GM12873 (cell line): ENCODE data around the gene CIB1.

Source experiments
- TF ChIP-seq, protein P1 (sequence below): IDR thresholded peaks from 2 replicates; pipeline ENCODE4 v1.5.1; 2012; ENCODE audit warnings: low read depth, mild to moderate bottlenecking, moderate library complexity, low read length, control low read depth; ENCODE audit not compliant: insufficient read depth; ENCODE audit errors: missing control alignments

The CIB1 gene

DNA sequence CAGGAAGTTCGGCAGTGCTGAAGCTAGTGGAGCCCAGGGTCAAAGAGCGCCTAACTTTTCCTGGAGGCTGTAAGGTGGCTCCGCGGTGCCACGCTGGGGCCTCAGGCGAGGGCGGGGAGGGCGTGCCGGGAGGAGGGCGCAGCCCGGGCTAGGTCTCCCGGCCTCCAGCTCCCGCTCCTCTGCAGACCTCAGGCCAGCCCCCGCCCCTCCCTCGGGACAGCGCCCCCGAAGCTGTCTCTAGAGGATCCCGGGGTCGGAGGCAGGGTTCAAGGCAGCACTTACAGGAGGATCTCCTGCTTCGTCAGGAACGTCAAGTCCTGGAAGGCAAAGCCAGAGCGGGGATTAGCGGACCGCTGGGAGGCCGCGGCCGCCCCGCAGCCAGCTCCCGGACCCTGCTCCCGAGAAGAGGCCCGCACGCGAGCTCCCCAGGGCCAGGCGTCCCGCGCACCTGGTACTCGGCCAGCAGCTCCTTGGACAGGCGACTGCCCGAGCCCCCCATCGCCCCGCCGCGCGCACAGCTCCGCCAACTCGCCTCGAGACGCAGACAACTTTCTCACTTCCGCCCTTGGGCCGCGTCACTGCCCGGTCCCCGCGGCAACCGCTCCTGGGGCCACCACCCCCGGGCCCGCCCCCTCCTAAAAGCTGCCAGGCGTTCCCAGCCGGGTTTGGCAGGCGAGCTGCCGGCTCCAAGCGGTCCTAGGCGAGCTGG is at the start of gene CIB1:
Gene CIB1, minus strand, starts transcription at position 555 of the 709 bp plus-strand sequence. Its CDS starts 56 bp downstream, at position 499.
- TF ChIP-seq, protein P1, sequence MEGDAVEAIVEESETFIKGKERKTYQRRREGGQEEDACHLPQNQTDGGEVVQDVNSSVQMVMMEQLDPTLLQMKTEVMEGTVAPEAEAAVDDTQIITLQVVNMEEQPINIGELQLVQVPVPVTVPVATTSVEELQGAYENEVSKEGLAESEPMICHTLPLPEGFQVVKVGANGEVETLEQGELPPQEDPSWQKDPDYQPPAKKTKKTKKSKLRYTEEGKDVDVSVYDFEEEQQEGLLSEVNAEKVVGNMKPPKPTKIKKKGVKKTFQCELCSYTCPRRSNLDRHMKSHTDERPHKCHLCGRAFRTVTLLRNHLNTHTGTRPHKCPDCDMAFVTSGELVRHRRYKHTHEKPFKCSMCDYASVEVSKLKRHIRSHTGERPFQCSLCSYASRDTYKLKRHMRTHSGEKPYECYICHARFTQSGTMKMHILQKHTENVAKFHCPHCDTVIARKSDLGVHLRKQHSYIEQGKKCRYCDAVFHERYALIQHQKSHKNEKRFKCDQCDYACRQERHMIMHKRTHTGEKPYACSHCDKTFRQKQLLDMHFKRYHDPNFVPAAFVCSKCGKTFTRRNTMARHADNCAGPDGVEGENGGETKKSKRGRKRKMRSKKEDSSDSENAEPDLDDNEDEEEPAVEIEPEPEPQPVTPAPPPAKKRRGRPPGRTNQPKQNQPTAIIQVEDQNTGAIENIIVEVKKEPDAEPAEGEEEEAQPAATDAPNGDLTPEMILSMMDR: no peak

DNA sequence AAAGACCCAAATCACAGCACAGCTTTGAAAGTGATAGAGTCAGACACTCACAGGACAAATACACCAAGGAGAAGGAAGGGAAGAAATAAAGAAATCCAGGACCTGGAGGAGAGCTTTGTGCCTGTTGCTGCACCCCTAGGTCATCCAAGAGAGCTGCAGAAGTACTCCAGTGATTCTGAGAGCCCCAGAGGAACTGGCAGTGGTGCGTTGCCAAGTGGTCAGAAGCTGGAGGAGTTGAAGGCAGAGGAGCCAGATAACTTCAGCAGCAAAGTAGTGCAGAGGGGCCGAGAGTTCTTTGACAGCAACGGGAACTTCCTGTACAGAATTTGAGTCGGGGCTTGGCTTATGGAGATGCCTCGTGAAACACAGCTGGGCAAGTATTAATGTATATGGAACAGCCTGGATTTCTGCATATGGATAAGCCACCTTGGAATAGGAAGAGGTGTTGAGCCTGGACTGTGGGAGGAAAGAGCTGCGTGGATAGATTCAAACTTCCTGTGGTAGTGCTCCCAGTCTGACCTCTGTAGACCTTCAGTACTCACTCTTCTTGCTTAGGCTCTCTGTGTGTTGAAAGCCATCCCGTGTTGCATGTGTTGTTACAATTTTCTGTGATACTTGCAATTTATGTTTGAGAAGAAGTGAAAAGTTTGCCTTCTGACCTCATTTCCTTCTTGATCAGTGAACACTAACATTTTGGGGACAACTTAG is 37.9 kb upstream of the CIB1 start:
- TF ChIP-seq, protein P1: no peak

DNA sequence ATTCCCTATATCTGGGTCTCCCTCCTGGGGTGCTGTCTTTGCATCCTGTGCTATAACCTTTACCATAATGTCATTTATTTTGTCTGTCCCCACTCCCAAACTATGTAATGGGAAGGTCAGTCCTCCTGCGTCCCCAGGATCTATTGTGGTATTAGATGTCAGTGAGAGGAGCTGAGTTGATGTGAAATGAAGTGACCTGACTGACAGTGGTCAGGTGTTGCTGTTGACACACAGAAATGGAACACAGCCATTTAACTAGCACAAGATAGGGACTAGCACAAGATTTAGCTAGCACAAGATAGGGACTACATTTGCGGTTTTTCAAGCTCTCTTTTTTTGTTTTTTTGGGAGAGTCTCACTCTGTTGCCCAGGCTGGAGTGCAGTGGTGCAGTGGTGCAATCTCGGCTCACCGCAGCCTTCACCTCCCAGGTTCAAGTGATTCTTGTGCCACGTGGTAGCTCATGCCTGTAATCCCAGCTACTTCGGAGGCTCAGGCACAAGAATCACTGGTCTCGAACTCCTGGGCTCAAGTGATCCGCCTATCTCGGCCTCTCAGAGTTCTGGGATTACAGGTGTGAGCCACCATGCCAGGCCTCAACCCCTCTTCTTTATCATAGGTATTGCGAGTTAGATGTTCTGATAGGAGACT is 36.9 kb upstream of the CIB1 start:
- TF ChIP-seq, protein P1: no peak

DNA sequence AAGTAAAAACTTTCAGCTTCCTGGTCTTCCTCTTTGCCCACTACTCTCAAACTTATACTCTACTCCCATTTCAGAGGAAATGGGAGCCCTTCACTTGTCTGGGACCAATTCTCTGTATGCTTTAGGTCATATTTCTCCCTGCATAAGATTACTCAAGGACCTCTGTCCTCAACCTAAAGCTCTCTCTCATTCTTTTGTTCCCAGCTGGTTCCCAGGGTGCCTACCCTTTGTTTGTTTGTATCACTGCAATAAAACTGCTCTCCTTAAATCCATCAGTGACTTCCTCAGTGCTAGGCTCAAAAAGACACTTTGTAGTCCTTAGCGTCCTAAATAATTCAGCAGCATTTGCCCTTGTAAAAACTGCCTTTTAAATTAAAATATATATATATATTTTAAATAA is 34.7 kb upstream of the CIB1 start:
- TF ChIP-seq, protein P1: no peak

DNA sequence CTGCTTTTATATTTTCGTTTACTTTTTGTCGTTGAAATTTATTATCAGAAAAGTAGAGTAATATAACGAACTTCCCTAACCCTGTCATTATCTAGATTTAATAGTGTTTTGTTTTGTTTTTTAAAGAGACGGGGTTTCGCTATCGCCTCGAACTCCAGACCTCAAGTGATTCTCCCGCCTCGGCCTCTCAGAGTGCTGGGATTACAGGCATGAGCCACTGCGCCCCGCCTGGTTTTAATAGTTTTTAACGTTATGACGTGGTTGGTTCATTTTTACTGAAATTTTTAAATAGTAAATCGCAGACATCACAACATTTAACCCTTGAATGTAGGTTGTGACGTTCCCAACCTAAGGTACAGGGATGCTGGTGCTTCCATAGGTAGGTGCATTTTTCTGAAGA is 32.7 kb upstream of the CIB1 start:
- TF ChIP-seq, protein P1: no peak

DNA sequence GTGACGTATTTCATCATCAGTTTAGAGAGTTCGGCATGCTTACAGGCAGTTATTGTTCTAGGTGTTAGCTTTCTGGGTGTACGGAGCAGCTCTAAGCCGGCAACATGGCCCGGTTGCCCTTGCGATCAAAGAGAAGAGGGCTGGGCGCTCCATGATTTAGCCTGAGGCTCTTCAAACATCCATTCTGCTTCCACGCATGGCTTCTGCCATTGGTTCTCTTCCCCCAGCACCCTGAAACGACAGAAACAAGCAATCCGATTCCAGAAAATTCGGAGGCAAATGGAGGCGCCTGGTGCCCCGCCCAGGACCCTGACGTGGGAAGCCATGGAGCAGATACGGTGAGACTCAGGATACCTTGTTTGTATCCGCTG is 32.3 kb upstream of the CIB1 start:
- TF ChIP-seq, protein P1: no peak
